NCI-H446 treated with DMSO at 0.1 percent for 48 hours (cell line): ENCODE measurements around the gene ZNF888.
"Not testable (repeated sequence)": the region's sequence is repeated elsewhere in the genome, so short reads cannot be mapped to it uniquely, and the experiment has no call there.

ENCODE experiments used
- DNase-seq: peaks from one replicate; lab custom pipeline; 2025; lab: John Stamatoyannopoulos, UW

ZNF888 gene

GRCh38 chr19:52941523-52941922 is 18.3 kb upstream of the ZNF888 start:
- not testable (repeated sequence) for DNase-seq

GRCh38 chr19:52940905-52941304 is 17.7 kb upstream of the ZNF888 start:
- DNase-seq, result not testable (repeated sequence)

GRCh38 chr19:52938761-52939160 is 15.5 kb upstream of the ZNF888 start:
- no peak for DNase-seq

GRCh38 chr19:52936954-52937325 is 13.7 kb upstream of the ZNF888 start:
- DNase-seq, result no peak

GRCh38 chr19:52936151-52936953 is 13.1 kb upstream of the ZNF888 start:
- no peak for DNase-seq

- no peak for DNase-seq
Observed at GRCh38 chr19:52935434-52935833, 12.2 kb upstream of the ZNF888 start.

- DNase-seq, result not testable (repeated sequence)
Observed at GRCh38 chr19:52924641-52925040, 1.4 kb upstream of the ZNF888 start.

GRCh38 chr19:52923778-52924593 is 758 bp upstream of the ZNF888 start:
- no peak for DNase-seq

GRCh38 chr19:52917531-52917930 is 5.7 kb downstream of the ZNF888 start:
- DNase-seq, result no peak

GRCh38 chr19:52910648-52911047 is 12.6 kb downstream of the ZNF888 start:
- DNase-seq, result no peak

- not testable (repeated sequence) for DNase-seq
Observed at GRCh38 chr19:52904052-52904780, 19.0 kb downstream of the ZNF888 start.

GRCh38 chr19:52901842-52902241 is 21.4 kb downstream of the ZNF888 start:
- DNase-seq, result no peak

- not testable (repeated sequence) for DNase-seq
Observed at GRCh38 chr19:52898596-52898995, 24.6 kb downstream of the ZNF888 start.

- no peak for DNase-seq
Observed at GRCh38 chr19:52898101-52898500, 25.1 kb downstream of the ZNF888 start.

- no peak for DNase-seq
Observed at GRCh38 chr19:52897138-52897935, 25.9 kb downstream of the ZNF888 start, which contains the start of gene ZNF320. TSS of gene ZNF320 (minus strand) at chr19:52897635. CDS start at chr19:52890255, 7,380 bp downstream.

- no peak for DNase-seq
Observed at GRCh38 chr19:52896431-52897137, 26.6 kb downstream of the ZNF888 start.

- no peak for DNase-seq
Observed at GRCh38 chr19:52891336-52891735, 31.9 kb downstream of the ZNF888 start.

GRCh38 chr19:52889931-52890330 is 33.3 kb downstream of the ZNF888 start:
- no peak for DNase-seq

GRCh38 chr19:52889076-52889475 is 34.2 kb downstream of the ZNF888 start:
- no peak for DNase-seq

GRCh38 chr19:52880895-52881389 is 42.3 kb downstream of the ZNF888 start:
- no peak for DNase-seq

GRCh38 chr19:52872996-52873395 is 50.2 kb downstream of the ZNF888 start:
- DNase-seq, result not testable (repeated sequence)
